Fibroblast of peridontal ligament (primary cell): ENCODE data around the gene HMOX1.

Experiments
- DNase-seq: peaks from one replicate; pipeline ENCODE4 v3.0.0-alpha.2; 2010; ENCODE audit errors: extremely low read depth

HMOX1 gene

DNA sequence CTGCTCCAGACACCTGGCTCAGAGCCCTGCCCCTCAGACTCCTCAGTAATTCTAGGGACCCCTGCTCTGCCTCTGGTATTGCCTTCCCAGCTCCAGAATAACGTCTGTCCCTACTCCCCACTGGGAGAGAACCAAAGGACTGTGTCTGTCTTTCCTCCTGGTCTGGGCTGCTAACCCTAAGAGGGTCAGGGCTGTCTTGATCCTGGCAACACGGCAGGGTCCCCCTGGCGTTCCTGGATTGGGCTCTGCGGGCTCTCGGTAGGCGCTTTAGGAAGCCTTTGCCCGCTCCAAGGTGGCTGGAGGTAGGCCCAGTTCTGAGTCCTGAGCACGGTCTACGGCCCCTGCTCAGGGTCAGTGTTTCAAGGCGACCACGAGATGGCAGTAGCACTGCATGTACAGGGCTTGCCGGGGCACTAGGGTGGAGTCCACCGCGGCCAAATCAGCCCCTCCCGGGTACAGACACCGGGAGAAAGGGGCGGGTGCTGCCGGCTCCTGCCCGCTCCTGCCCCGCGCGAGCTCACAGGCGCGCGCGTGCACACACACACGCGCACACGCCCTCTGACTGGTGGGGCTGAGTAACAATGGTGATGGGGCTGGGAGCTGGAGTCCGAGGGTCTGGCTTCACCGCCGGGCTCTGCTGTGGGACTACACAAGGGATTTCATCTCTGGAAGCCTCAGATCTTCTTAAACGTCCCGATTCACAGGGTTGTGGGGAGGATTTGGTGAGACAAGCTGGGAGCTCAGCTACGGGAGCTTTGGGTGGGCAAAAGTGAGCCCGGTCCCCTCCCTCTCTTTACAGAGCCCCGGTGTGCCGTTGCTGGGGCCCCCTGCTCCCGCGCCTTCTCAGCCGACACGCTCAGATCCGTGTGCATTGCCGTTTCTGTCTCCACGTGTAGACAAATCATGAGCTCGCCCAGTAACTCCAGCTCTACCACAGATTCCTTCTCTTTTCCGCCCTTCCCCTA, 30.1 kb upstream of the HMOX1 start:
- DNase-seq, result peak; percentile 90

DNA sequence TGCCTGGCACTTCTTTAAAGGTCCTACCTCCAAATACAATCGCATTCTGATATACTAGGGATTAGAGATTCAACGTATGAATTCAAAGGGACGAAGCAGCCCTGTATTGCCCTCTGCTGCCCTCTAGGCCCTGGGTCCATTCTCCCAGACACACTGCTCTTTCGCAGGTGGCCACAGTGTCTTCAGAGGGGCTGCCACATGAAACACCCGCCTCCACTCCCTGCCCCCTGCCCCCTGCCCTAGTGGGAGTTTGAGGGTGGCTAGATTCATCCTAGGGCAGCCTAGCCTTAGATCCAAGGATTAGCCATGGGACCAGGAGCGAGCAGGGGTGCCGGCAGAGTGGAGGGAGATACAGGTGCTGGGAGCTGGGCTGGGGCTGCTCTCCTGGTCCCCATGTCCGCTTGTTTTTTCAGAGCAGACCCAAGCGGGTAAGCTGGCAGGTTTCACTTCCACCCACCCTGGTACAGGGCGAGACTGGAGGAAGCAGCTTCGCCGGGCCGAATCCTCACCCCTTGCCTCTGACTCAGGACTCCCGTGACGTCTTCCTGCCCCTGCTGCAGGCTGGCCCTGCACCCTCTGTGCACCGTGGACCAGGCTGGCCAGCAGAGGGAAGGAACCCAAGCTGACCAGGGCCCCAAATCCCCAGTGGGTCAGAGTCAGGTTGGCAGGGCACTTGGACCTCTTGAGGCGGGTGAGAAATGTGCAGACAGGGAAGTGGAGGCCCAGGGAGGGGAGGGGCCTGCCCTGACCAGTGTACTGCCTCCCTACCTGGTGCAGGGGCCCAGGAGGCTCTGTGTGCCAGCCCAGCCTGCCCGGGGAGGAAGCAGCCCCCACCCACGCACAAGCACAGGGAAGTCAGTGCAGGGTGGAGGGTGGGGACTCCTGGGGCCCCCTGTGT, 28.4 kb upstream of the HMOX1 start:
- no peak for DNase-seq

DNA sequence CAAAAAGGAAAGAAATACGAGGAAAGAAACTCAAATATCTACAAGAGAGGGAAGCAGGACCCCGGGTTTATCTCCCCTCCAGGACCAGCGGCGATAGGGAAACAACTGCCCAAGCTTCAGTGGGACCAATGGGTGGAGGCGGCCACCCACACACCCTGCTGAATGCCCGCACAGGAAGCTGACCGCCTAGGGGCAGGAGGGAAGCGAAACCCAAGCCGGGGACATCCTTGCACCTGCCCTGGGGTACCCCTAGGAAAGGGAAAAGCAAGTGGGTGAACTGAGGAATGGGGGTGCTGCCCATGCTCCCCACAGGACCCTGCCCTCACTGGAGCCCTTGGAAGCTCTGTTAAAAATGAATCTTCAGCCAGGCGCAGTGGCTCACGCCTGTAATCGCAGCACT, 27.6 kb upstream of the HMOX1 start:
- DNase-seq, result no peak

DNA sequence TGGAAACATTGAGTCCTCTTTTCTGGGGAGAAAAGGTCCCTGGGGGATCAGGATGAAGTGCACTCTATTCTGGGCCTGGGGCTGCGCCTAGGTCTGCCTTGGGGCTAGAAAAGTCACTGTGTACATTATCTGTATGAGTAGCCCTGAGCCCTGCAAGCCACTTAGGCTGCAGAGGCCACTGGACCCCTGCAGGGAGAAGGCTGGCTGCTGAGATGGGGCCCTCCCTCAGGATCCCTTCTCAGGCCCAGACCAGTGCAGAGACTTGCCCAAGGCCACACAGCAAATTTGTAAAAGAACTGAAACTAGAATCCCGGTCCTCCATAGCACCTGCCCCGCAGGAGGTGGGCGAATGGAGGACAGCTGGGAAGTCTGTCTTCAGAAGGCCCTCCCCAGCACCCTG, 26.8 kb upstream of the HMOX1 start:
- no peak for DNase-seq

DNA sequence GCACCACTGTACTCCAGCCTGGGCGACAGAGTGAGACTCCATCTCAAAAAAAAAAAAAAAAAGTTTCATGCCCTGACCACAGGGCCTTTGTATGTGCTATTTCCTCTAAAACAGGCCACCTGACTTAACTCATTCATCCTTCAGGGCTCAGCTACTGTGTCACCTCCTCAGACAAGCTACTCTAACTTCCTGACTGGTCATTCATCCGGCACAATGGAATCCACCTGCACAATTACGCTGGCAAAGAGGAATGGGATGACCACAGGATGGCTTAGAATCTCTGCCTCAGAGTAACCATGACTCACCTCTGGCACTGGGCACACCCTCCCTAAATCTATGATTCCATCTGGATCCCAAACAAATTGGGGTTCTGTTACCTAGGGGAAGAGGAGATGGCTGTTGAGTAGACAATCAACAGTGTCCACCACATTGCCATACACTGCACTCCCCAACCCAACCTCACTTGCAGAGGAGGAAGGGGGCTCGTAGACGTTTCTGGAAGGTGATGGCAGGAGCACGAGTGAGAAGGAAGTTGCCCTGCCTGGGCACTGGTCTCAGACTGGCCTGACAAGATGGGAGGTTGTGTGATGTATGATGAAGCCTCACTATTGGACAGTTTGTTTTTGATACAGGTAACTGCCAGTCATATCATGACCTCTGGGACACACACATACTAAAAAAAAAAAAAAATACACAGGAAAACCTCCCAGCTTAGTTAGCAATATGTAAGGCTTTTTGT, 22.8 kb upstream of the HMOX1 start:
- DNase-seq, result no peak

DNA sequence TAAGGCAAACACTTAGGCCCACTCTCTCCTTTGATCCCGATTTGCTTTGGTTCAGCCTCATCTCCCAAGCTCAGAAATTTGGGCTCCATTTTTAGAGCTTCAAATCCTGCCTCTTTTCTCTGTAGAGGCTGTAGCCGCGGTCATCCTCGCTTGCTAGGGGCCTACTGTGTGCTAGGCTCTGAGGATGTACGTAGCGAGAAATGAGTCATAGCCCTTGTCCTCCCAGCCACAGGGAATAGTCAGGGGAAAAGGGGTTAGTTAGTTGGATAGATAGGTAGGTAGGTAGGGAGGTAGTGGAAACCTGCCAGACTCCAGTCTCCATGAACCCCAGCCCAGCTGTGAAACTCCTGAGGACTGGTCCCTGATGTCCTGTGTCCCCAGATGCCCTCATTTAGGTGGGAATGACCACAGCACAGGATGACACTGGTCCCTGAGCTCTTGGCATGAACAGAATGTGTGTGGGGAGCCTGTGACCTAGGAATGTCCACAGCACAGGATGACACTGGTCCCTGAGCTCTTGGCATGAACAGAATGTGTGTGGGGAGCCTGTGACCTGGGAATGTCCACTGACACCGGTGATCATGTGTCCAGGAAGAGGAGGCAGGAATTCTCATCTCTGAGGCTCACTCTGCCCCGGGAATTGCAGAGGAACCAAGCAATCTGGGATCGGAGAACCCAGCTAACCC, 21.4 kb upstream of the HMOX1 start:
- no peak for DNase-seq

DNA sequence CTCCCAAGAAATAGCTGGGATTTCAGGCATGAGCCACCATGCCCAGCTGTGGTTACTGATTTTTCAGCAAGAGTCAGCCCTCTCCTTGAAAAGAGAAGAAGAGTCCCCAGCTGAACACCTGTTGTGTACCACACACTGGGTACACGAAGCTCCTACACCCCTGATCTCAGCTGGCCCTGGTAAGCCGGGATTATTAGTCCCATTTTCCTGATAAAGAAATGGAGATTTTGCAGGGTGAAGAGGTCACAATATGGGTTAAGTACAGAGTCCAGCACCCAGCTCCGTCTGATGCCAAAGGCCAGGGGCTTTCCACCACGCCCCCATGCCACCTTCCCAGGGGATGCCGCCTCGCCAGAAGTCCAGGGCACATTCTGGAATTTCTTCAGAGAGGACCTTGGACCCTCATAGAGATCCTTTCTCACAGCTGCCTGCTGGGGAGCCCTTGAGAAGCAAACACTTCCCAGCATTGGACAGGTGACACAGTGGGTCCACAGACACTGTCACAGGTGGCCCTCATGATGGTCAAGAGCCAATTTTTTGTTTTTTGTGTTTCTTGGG, 19.8 kb upstream of the HMOX1 start:
- no peak for DNase-seq

DNA sequence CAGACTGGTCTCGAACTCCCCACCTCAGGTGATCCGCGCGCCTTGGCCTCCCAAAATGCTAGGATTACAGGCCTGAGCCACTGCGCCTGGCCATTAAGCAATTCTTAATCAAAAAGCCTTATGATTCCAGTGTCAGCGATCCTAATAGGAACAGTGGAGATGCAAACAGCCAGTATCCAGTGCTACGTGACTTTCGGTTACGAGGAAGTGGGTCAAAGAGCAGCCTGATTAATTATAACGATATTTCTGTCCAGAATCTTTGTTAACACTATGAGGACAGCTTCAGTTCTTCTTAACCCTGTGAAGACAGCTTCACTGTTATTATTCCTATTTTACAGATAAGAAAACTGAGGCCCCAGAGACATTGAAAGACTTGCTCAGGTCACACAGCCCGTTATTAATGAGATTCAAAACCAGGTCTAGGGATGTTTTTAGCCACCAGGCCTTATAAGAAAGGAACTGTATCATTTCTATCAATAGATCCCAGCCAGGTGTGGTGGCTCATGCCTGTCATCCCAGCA, 17.3 kb upstream of the HMOX1 start:
- DNase-seq, result no peak

DNA sequence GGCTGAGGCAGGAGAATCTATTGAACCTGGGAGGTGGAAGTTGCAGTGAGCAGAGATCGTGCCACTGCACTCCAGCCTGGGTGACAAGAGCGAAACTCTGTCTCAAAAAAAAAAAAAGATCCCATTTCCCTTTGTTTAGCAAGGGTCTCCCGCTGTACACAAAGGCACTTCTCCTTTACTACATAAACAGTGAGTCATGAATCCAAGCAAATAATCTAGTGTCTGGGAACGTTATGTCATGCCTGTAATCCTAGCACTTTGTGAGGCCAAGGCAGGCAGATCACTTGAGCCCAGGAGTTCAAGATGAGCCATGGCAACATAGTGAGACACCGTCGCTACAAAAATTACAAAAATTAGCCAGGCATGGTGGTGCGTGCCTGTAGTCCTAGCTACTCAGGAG, 16.7 kb upstream of the HMOX1 start:
- DNase-seq, result peak; percentile 73

DNA sequence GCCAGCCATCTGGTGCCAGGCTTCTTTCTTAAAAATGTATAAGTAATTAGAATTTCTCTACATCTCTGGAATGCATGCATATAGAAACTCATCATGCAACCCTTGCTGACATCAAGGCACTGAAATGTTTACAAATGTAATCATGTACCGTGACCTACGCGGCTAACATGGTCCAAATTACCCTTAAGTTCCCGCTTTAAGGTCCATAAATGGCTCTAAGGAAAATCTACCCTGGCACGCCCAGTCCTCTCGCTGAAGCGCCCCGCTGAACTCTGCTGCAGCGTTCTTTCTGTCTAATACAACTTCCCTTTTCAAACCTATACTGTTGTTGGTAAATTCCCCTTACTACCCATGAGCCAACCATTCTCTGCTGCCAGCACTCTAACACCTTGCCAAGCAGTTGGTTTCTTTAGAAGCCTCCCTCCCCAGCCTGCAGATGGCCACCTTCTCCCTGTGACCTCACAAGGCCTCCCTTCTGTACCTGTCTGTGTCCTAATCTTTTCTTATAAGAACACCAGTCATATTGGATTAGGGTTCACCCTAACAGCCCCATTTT, 13.5 kb upstream of the HMOX1 start:
- no peak for DNase-seq

DNA sequence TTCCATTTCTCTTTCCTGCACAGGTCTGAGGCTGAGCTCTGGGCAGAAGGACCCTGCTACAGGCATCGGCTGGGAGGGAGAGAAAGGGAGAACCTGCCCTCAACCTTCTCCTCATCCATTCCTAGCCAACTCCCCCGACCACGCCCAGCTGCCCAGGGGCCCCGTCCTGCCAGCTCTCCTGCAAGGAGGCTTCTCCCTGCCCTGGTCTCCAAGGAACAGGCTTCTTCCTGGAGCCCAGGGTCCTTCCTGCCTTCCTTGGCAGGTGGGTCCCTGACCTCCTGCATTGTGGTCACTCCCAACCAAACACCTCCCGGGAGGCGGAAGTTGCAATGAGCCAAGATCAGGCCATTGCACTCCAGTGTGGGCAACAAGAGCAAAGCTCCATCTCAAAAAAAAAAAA, 12.5 kb upstream of the HMOX1 start:
- no peak for DNase-seq

DNA sequence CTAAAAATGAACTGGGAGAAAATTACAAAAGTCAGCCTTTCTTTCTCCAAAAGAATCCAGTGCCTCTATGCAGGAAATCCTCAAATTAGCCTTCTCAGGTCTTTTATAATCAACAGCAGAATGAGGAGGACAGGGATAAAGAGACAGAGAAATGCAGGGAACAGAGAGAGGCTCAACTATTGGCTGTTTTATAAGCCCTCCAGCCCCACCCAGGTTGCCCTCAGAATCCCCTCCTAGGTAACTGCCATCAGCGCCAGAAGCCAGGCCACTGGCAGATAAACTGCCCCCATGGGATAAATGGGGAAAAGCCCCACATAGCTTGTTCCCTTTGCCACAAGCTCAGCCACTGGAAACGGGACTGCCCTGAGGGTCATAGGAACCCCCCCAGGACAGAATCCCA, 10.9 kb upstream of the HMOX1 start:
- no peak for DNase-seq

DNA sequence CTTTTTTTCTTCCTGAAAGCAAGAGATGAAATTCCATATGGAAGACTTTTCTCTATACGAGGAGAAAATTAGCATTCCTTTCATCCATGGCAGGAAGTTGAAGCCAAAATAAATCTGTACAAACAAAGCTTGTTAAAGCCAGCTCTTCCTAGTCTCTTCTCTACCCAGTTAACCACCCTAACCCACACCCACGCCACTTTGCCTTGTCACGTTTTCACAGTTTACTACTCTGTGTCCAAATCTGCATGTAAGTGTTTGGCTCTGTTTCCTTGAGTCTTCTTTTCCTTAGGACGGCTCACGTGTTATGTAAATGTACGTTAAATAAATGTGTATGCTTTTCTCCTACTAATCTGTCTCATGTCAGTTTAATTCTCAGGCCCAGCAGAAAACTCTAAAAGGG, 7.1 kb upstream of the HMOX1 start:
- no peak for DNase-seq

DNA sequence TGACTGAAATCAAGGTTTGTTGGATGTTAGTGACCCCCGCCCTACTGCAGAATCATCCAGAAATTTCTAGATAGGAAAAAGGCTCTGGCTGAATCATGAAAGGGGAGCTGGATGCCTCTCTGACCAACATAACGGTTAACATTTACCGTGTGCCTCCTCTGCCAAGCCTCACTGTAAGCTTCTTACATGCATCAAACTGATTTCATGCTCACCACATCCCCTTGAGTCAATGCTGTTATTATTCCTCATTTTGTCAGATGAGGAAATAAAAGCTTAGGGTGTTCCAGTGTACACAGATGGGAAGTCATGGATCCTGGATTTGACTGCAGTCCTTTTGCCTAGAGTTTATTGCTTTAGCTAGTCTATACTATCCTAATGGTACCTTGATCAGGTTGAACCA, 5.9 kb upstream of the HMOX1 start:
- DNase-seq, result peak; percentile 65

DNA sequence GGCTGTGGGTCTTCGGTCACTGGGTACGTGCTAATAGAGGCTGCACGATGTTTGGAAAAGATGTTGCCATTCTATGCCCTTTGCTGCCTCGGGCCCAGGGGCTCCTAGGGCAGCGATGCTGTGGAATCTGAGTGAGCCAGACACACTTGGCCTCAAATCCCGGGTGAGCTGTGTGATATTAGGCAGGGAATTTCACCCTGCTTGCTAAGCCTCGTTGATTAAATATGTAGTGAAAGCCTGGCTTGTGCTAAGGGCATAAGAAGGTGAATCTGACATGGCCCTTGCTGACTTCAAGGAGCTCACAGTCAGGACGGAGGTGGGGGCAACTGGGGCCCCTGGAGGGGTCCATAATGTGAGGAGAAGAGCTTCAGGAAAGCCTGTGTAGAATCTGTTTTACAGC, 5.4 kb upstream of the HMOX1 start:
- no peak for DNase-seq

DNA sequence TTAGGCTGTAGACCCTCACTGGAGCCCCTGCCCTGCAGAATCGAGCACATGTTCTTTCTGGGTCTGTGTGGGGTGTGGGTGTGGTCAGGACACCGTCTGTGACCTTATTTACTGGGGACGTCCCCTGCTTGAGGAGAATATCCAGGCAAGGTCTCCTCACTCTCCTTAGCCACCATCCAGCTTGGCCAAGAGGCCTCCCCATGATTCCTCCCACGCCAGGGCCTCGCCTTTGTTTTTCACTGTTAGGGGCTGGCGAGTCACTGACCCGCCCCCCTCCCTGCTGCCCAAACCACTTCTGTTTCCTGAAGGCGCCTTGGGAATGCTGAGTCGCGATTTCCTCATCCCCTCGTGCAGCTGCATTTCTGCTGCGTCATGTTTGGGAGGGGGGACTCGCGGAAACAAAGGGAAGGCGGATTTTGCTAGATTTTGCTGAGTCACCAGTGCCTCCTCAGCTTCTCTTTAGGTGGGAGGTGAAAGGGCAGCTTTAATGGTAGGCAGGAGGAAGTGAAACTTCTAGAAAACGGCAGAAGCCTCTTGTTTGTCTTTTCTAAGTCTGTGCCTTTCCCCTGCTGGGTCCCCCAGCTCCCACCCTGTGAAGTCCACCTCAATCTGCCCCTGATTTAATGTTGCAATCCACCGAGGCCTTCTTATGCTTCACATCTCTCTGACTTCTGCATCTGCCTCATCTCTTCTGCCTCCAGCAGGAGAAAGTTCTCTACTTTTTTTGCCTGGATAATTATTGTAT, 4.0 kb upstream of the HMOX1 start:
- DNase-seq, result peak; percentile 99

DNA sequence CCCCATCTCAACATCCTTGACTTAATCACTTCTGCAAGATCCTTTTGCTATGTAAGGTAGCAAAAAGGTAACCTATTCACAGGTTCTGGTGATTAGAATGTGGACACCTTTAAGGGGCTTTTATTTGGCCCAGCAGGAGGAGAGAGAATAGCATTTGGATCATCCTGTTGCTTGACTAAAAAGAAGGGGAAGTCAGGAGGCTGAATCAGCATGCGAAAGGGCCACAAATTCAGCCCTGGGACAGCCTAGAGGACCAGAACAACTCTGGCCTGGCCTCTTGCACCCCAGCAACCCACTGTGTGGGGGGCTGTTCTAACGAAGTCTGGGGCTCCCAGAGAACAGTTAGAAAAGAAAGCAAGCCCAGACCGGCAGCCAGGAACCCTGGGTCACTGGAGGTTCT, 3.2 kb upstream of the HMOX1 start:
- DNase-seq, result no peak

DNA sequence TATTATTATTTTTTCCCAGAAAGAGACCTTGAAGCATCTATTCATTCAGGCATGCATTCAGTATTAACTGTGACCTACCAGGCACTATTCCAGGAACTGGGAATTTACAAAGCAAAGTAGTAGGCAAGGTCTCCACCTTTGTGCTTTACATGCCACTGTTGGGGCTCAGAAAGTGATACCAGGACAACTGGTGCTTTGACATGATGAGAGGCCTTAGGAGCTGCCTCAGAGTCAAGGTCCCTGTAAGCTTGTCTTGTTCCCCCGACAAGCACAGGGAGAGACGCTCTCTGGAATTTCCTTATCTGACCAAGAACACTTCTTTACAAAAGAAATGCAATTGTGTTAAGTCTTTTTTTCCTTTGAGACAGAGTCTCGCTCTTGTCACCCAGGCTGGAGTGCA, 2.3 kb upstream of the HMOX1 start:
- DNase-seq, result no peak

DNA sequence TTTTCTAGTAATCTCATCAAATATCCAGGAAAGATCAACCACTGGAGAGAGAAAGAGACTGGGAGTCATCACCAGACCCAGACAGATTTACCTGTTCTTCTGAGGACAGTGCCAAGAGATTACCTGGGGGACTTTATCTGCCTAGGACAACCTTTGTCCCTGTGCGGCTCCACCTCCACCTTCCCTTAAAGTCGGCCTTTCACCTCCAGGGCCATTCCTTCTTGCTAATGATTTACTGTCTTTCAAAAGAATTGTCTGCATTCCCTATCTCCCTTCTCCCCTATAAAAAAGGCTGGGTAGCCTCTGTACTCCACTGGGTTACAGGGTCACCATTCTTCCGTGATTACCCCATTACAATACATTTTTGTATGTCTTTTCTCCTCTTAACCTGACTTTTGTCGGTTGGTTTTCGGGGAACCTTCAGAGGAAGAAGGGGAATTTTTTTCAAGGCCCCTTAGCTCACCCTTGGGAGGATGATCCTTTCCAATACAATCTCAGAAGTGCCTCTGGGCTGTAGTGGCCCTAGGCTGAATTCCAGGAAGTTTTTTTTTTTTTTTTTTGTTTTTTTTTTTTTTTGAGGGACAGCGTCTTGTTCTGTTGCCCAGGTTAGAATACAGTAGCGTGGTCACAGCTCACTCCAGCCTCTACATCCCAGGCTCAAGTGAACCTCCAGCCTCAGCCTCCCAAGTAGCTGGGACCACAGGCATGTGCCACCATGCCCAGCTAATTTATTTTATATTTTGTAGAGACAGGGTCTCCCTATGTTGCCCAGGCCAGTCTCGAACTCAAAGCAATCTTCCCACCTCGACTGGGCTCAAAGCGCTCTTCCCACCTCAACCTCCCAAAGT, 1.5 kb upstream of the HMOX1 start:
- DNase-seq, result no peak
